ENCODE measurements around the gene FAM168B.
"Not testable (repeated sequence)": the region's sequence is repeated elsewhere in the genome, so short reads cannot be mapped to it uniquely, and the experiment has no call there.

Gene FAM168B

GRCh38 chr2:131094463-131095281 is 1.4 kb upstream of the FAM168B start:
- no peak for DNase-seq

GRCh38 chr2:131093696-131094462 is 619 bp upstream of the FAM168B start:
- no peak for DNase-seq

- DNase-seq, result no peak
These were observed 728 bp downstream of the FAM168B start for GRCh38 chr2:131092458-131093005.

GRCh38 chr2:131085646-131086045 is 7.6 kb downstream of the FAM168B start:
- no peak for DNase-seq

GRCh38 chr2:131081190-131081589 is 12.1 kb downstream of the FAM168B start:
- no peak for DNase-seq

- DNase-seq, result not testable (repeated sequence)
These were observed 13.3 kb downstream of the FAM168B start for GRCh38 chr2:131079931-131080330.

GRCh38 chr2:131077966-131078365 is 15.3 kb downstream of the FAM168B start:
- DNase-seq, result no peak

GRCh38 chr2:131077182-131077846 is 15.9 kb downstream of the FAM168B start:
- no peak for DNase-seq

GRCh38 chr2:131076707-131077106 is 16.6 kb downstream of the FAM168B start:
- DNase-seq, result no peak

- not testable (repeated sequence) for DNase-seq
These were observed 17.7 kb downstream of the FAM168B start for GRCh38 chr2:131075578-131075977.

GRCh38 chr2:131068172-131068571 is 25.1 kb downstream of the FAM168B start:
- DNase-seq, result not testable (repeated sequence)

- DNase-seq, result no peak
These were observed 25.7 kb downstream of the FAM168B start for GRCh38 chr2:131067465-131068125.

- DNase-seq, result no peak
These were observed 28.4 kb downstream of the FAM168B start for GRCh38 chr2:131064589-131065512.

- no peak for DNase-seq
These were observed 29.6 kb downstream of the FAM168B start for GRCh38 chr2:131063501-131064283.

GRCh38 chr2:131058920-131059319 is 34.3 kb downstream of the FAM168B start:
- no peak for DNase-seq

- no peak for DNase-seq
These were observed 34.9 kb downstream of the FAM168B start for GRCh38 chr2:131058214-131058843.

GRCh38 chr2:131056932-131057287 is 36.4 kb downstream of the FAM168B start:
- DNase-seq, result no peak

- DNase-seq, result no peak
These were observed 36.9 kb downstream of the FAM168B start for GRCh38 chr2:131056204-131056931.
